K562 (cell line): ENCODE measurements around the gene NYNRIN. TPM values are rescaled to one million over a fixed set of nuclear protein-coding genes. Genes with fewer than 3 reads are reported as not detected.
A peak's percentile ranks its signal among the peaks of the same experiment; 100 is the strongest.

ENCODE experiments used
- ATAC-seq: fragments of 200-7000 bp; cut with Tn5 transposase; 3 replicates; pipeline ENCODE4 v1.9.1; 2020; ENCODE audit warnings: moderate library complexity
- BruUV-seq: library from RNA; stranded (reverse); fragments of 400-500 nt; replicated peaks from 2 replicates; lab custom pipeline; 2021; lab: Mats Ljungman, UMichigan
- CTCF ChIA-PET: fragments of 300-600 bp; formaldehyde crosslinking; extraction: SDS; loops from one replicate; lab custom pipeline; 2021; ENCODE audit warnings: low intra/inter-chr PET ratio; lab: Yijun Ruan, JAX
- POLR2A ChIA-PET: fragments of 300-600, 350-650 bp; sonication (Branson Sonifier 250); formaldehyde crosslinking; extraction: SDS; loops from one replicate; lab custom pipeline; 2021; ENCODE audit warnings: antibody characterized with exemption, inconsistent platforms; lab: Yijun Ruan, JAX
- DNase-seq, 4 experiments: peaks; one replicate each; pipeline versions ENCODE4 v3.0.0 to v3.0.0-alpha.2; 2011 to 2018; ENCODE audit warnings: low spot score in 3 of 4, mixed read lengths in 3 of 4; ENCODE audit errors: extremely low read depth in 1 of 4
- FAIRE-seq: peaks from 2 replicates; lab custom pipeline; 2011; peaks lifted over from hg19 to GRCh38; lab: Jason Lieb, UNC
- H2AFZ ChIP-seq: 2 replicates; pipeline ENCODE4 v1.6.0; 2011; ENCODE audit warnings: low read depth, low read length, control low read depth, inconsistent platforms
- H3K27ac ChIP-seq: fragments of 200-600 bp; 3 replicates; pipeline ENCODE4 v1.8.0; 2011; ENCODE audit warnings: low read depth, mild to moderate bottlenecking, control low read depth, inconsistent platforms, low read length, moderate library complexity, mixed read lengths; ENCODE audit errors: extremely low read depth
- H3K27me3 ChIP-seq, 2 experiments: fragments of 300-600 bp in 1 of 2; 2 replicates in 1 of 2; 3 replicates in 1 of 2; pipeline versions ENCODE4 v1.6.0 to v1.8.0; 2011; ENCODE audit warnings: inconsistent platforms in 2 of 2, low read length in 2 of 2, mild to moderate bottlenecking in 1 of 2, mixed read lengths in 1 of 2, moderate library complexity in 1 of 2; ENCODE audit not compliant: control insufficient read depth in 2 of 2, insufficient read depth in 2 of 2
- H3K36me3 ChIP-seq: fragments of 300-600 bp; 3 replicates; pipeline ENCODE4 v1.8.0; 2011; ENCODE audit warnings: mild to moderate bottlenecking, low read length, inconsistent platforms; ENCODE audit not compliant: control insufficient read depth, insufficient read depth
- H3K4me1 ChIP-seq, 2 experiments: fragments of 200-600 bp in 1 of 2; replicated peaks in 1 of 2; 2 replicates in 1 of 2; 3 replicates in 1 of 2; pipeline versions ENCODE4 v1.5.1 to v1.8.0; 2011; ENCODE audit warnings: inconsistent platforms in 2 of 2, low read length in 2 of 2, mild to moderate bottlenecking in 1 of 2, mixed read lengths in 1 of 2, moderate library complexity in 1 of 2; ENCODE audit not compliant: control insufficient read depth in 2 of 2, insufficient read depth in 2 of 2
- H3K4me2 ChIP-seq: 2 replicates; pipeline ENCODE4 v1.6.1; 2011; ENCODE audit warnings: low read length, control low read depth, inconsistent platforms, mixed read lengths; ENCODE audit not compliant: insufficient read depth
- H3K4me3 ChIP-seq: fragments of 200-600 bp; sonication (generic), shearing (Covaris generic); 2 replicates; pipeline ENCODE4 v1.5.1; 2016; ENCODE audit warnings: control low read depth, inconsistent platforms
- H3K79me2 ChIP-seq: fragments of 200-600 bp; 3 replicates; pipeline ENCODE4 v1.8.0; 2011; ENCODE audit warnings: low read length, inconsistent platforms; ENCODE audit not compliant: control insufficient read depth, insufficient read depth
- H3K9ac ChIP-seq, 2 experiments: 2 replicates each; pipeline versions ENCODE4 v1.6.0 to v1.6.1; 2011; ENCODE audit warnings: low read depth in 2 of 2, low read length in 2 of 2, control low read depth in 1 of 2, inconsistent platforms in 1 of 2, mild to moderate bottlenecking in 1 of 2, mixed read lengths in 1 of 2; ENCODE audit not compliant: insufficient read depth in 1 of 2
- H3K9me1 ChIP-seq: one replicate; pipeline ENCODE4 v1.6.0; 2011; ENCODE audit warnings: inconsistent platforms, mild to moderate bottlenecking, low read length, moderate library complexity; ENCODE audit not compliant: control insufficient read depth, insufficient read depth
- H3K9me3 ChIP-seq: replicated peaks from 2 replicates; pipeline ENCODE4 v1.5.1; 2011; ENCODE audit warnings: low read depth, low read length, inconsistent platforms; ENCODE audit not compliant: control insufficient read depth, insufficient read depth
- H4K20me1 ChIP-seq: replicated peaks from 2 replicates; pipeline ENCODE4 v1.6.1; 2011; ENCODE audit warnings: low read length, inconsistent platforms, mixed read lengths; ENCODE audit not compliant: control insufficient read depth, insufficient read depth
- CREB3L1 ChIP-seq: fragments of 450-650 bp; IDR thresholded peaks from 2 replicates; pipeline ENCODE4 v1.6.1; 2014; ENCODE audit warnings: low read depth, mild to moderate bottlenecking, moderate library complexity, borderline replicate concordance
- DMBX1 ChIP-seq: fragments of 250-450 bp; sonication (Bioruptor Pico); IDR thresholded peaks from 2 replicates; pipeline ENCODE4 v1.8.0; 2022; ENCODE audit warnings: inconsistent platforms, mild to moderate bottlenecking, moderate library complexity, borderline replicate concordance
- HLTF ChIP-seq: fragments of 450-650 bp; IDR thresholded peaks from 2 replicates; pipeline ENCODE4 v1.6.1; 2016
- MCM7 ChIP-seq, 2 experiments: fragments of 450-650 bp; IDR thresholded peaks; 2 replicates each; pipeline ENCODE4 v1.6.1; 2016 to 2018
- PKNOX1 ChIP-seq: fragments of 450-650 bp; IDR thresholded peaks from 2 replicates; pipeline ENCODE4 v1.6.1; 2016
- SMC3 ChIP-seq: conservative IDR thresholded peaks from 2 replicates; pipeline ENCODE4 v1.6.1; 2011; ENCODE audit warnings: low read depth, low read length, improper control_type of control experiment; ENCODE audit not compliant: insufficient read depth
- TCF15 ChIP-seq: fragments of 250-450 bp; sonication (Bioruptor Pico); IDR thresholded peaks from 2 replicates; pipeline ENCODE4 v1.8.0; 2022; ENCODE audit warnings: moderate library complexity, mild to moderate bottlenecking, inconsistent platforms
- ZNF217 ChIP-seq: sonication (generic); formaldehyde crosslinking; IDR thresholded peaks from 2 replicates; pipeline ENCODE4 v1.8.0; 2022; ENCODE audit warnings: mild to moderate bottlenecking, missing genetic modification reagents
- ZNF696 ChIP-seq: fragments of 250-450 bp; sonication (Bioruptor Pico); conservative IDR thresholded peaks from 2 replicates; pipeline ENCODE4 v1.4.0; 2020; ENCODE audit warnings: mild to moderate bottlenecking, moderate library complexity
- WGBS: fragments of 100-300 bp; shearing (Covaris generic); methylation state at CpG from one replicate; pipeline ENCODE4 v1.1.6; 2016; ENCODE audit warnings: low coverage, mixed read lengths; ENCODE audit not compliant: insufficient coverage; ENCODE audit errors: missing lambda C conversion rate; 5-methylcytosine and 5-hydroxymethylcytosine counted together
- in situ Hi-C: fragments of 300-500 bp; cut with MboI; formaldehyde crosslinking; loops from 4 replicates; pipeline ENCODE4 v1.15.0; 2018; ENCODE audit warnings: inconsistent platforms, mixed read lengths
- intact Hi-C: fragments of 100-400 bp; cut with micrococcal nuclease; formaldehyde crosslinking; loops from 2 replicates; pipeline ENCODE4 v1.14.2; 2022
- polyA plus RNA-seq, 8 experiments: library from polyadenylated mRNA; depleted of rRNA in 4 of 8; stranded (reverse) in 5 of 8; unstranded in 3 of 8; fragments of >200 nt; fragmentation: Nextera tagmentation in 2 of 8; fragmentation: Illumina TruSeq in 1 of 8; extraction: Ambion mirVana in 2 of 8; extraction: Trizol in 1 of 8; gene quantifications; 2 replicates each; pipeline versions ENCODE4 v1.2.1 to v1.2.3, GENCODE V29; 2011 to 2014; ENCODE audit warnings: inconsistent platforms in 1 of 8, missing spikeins in 1 of 8
- total RNA-seq, 7 experiments: library from RNA; depleted of rRNA in 6 of 7; stranded (reverse); fragments of >200 nt in 6 of 7; fragmentation: Illumina TruSeq in 2 of 7; extraction: Trizol in 2 of 7; gene quantifications; 2 replicates each; pipeline versions ENCODE4 v1.2.1 to v1.2.3, GENCODE V29; 2011 to 2021; ENCODE audit warnings: low replicate concordance in 1 of 7

Gene NYNRIN
- total and polyA plus RNA-seq, 9 of the 15 experiments (the other 6 are each of a cell fraction or from before 2014, with no cell fraction given): 0.04 to 1.2 (median 0.28) TPM

GRCh38 chr14:24384169-24384568, 14.6 kb upstream of the NYNRIN start:
- H3K4me2 ChIP-seq: no peak overlapping the region
- ChIA-PET POLR2A (no interaction called here), CTCF (no interaction called here)
- no peaks in the 10 kb centered on the region for H3K9me1 ChIP-seq
- in situ Hi-C loops (no loop called here), intact Hi-C loops (no loop called here)
- no peak for DNase-seq
- no TSS peak for BruUV-seq
- H2AFZ ChIP-seq: no peak overlapping the region
- no peaks in the 10 kb centered on the region for H3K27me3 ChIP-seq
- no peaks in the 10 kb centered on the region for H3K79me2 ChIP-seq
- no peak overlapping the region for H3K9ac ChIP-seq
- no peak for ATAC-seq
- H3K4me1 ChIP-seq: peaks cover 0 to 8% of the 10 kb centered on the region in 2 experiments; a peak in 1 of 5 replicates
- no peaks in the 10 kb centered on the region for H4K20me1 ChIP-seq
- WGBS: 43% methylated on average over 3 of the region's 4 CpGs
- H3K4me3 ChIP-seq: no peak overlapping the region
- FAIRE-seq: no peak
- TF ChIP-seq PKNOX1: peak; percentile 61
- no peak for TF ChIP-seq ZNF217 (CRISPR knock-in tag)
- no peak for TF ChIP-seq DMBX1
- no peak for TF ChIP-seq HLTF
- TF ChIP-seq TCF15 (CRISPR knock-in tag): no peak
- no peak for TF ChIP-seq SMC3
- no peak for TF ChIP-seq ZNF696
- no peak for TF ChIP-seq MCM7 (IDR thresholded peaks at IDR 0.05)
- TF ChIP-seq CREB3L1: no peak
- no peak overlapping the region for H3K27ac ChIP-seq
- H3K9me3 ChIP-seq: no peaks in the 10 kb centered on the region
- no peaks in the 10 kb centered on the region for H3K36me3 ChIP-seq
